GM21825 (cell line): ENCODE data around the gene ANKRD6.
"Not testable (repeated sequence)": the region's sequence is repeated elsewhere in the genome, so short reads cannot be mapped to it uniquely, and the experiment has no call there.

Source experiments
- ATAC-seq: cut with Tn5 transposase; IDR thresholded peaks from one replicate; pipeline ENCODE4 v1.9.1; 2021; ENCODE audit warnings: mild to moderate bottlenecking, moderate library complexity; ENCODE audit not compliant: unreplicated experiment

Gene ANKRD6

GRCh38 chr6:89591745-89592144, 158.8 kb downstream of the ANKRD6 start:
- no peak for ATAC-seq

DNA sequence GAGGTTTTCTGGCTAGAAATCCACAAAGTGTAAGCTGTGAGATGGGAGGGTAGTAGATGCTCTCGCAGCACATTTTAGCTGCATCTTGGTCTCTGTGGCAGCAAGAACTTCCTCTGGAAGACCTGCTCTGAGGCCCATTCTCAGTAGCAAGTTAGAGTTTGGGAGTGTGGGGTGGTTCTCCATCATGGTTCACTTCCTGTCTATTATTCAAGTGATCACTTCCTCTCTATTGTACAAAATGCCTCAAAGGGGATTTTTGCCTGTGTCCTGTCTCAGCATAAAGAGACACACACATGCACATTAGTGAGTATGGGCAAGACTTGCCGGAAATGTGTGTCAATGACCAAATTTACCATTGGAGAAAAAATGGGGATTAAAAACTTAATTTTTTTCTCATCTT, 163.1 kb downstream of the ANKRD6 start:
- ATAC-seq = peak; percentile 89

GRCh38 chr6:89596484-89596883, 163.5 kb downstream of the ANKRD6 start:
- ATAC-seq = no peak

- ATAC-seq = no peak
Measured at GRCh38 chr6:89597372-89597771, 164.4 kb downstream of the ANKRD6 start.

DNA sequence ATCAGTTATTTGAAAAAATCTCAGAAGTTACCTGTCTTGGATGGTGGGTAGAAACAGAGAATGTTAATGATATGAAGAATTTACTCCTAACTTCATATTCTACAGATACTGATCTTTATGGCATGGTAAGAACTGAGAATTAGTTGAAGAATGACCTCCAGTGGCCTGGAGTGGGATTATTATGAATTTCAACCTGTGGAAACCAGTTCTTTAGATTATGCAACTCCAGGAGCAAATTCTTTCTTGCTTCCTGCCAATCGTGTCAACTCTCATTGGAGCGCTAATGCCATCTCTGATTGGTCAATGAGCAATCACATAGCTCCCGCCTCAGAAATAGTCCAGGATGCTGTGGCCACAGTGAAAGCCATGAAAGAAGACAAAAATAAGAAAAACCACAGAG, 165.0 kb downstream of the ANKRD6 start:
- ATAC-seq = no peak

DNA sequence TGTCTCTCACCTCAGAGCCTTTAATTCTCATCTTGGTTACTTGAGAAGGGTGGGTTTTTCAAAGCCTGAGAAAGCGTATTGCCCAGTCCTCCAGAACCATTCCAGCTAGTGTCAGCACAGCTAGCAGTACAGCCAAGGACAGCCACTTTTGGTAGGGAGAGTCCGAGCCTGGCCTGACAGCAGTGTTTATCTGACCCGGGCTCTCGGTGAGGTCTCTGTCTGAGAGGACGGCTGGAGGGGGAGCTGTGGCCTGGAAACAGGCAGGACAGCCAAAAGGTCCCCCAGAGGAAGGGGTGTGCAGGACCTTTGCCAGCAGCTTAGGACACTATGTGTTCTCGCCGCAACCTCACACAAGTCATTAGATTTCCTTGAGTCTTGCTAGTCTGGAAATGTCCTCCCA, 166.8 kb downstream of the ANKRD6 start:
- no peak for ATAC-seq

DNA sequence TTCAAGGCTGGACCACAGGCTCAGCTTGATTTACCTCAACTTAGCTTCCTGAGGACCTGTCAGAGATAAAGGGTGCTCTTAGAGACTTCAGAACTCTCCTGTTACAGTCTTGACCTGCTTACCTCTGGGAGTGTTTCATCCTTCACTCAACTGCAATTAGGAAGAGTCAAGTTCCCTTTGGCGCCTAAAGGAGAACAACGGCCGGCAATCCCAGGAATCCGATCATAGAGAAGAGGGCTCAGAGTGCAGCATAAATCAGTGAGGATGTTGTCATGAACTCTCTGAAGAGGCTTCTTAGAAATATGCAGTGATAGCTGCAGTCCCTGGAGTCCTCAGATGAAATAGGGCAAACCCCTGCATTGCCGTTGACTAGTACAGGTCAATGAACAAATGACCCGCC, 169.2 kb downstream of the ANKRD6 start:
- no peak for ATAC-seq

DNA sequence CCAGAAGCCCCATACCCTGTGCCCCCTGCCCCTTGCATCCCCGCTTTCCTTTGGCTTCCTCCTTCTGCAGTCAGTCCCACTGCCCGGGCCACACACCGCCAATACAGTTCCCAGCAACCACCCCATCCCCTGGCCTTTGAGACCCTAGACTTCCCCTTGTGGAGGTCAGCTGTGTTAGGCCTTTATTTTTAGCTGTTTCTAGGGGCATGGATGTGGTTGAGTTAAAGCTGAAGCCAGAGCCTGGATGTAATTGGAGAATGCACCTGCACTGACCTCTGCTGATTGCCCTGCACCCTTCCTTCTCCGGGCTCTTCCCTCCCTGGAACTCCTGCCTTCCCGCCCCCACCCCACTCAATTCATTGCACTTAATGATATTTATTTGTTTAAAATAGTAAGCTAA, 171.7 kb downstream of the ANKRD6 start:
- ATAC-seq = no peak

- no peak for ATAC-seq
Measured at GRCh38 chr6:89605861-89606260, 172.9 kb downstream of the ANKRD6 start.

- ATAC-seq = peak; percentile 64
Measured at GRCh38 chr6:89610149-89610642, 177.2 kb downstream of the ANKRD6 start.

DNA sequence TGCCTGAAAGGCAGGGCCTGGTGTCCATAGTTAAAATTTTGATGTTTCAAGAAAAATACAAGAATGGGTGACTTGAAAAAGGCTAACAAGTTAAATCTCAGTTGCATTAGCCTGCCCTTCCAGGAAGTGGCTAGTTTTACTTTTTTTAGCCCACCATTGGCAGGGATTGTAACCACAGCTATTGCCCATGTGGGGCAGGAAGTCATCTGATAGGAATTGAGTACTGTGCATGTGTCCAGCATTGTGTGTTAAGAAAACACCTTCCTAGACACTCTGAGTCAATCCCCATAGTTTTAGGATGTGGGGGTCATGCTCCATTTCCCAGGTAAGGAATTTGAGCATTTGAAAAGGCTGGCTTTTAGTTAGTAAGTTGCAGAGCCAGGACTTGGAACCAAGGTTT, 178.7 kb downstream of the ANKRD6 start:
- no peak for ATAC-seq

DNA sequence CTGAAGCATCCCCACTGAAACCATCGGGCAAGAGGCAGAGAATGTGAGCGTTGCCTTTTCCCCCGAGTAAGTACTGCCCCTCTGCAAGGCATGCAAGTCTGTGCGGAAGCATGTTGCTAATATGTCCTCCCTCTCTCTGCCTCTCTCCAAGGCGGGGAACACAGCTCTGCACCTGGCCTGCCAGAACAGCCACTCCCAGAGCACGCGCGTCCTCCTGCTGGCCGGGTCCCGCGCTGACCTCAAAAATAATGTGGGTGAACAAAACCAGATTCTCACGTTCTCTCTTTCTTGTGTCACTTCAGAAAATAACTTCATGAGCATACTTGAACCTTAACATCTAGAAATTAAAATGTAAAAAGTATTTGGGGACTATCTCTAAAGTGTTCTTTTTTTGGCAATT, 179.2 kb downstream of the ANKRD6 start:
- no peak for ATAC-seq

- no peak for ATAC-seq
Measured at GRCh38 chr6:89613790-89614189, 180.8 kb downstream of the ANKRD6 start.

DNA sequence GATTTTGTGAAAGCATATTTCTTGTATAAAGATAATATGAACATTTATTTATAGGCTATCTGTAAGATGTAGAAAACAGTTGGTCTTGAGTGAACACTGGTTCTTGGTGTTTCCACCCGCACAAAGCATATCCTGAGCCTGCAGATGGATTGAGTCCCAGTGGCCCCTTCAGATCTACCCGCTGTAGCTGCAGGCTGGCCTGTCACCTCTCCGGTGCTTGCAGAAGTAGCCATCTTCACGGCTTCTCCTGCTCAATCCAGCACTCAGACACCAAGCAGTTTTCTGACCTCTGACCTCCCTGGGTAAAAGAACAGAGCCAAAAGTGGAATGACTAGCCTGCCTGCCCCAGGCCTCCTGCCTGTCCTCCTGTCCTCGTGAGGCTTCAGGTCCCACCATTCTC, 182.9 kb downstream of the ANKRD6 start:
- no peak for ATAC-seq

- ATAC-seq = no peak
Measured at GRCh38 chr6:89616531-89616930, 183.6 kb downstream of the ANKRD6 start.

DNA sequence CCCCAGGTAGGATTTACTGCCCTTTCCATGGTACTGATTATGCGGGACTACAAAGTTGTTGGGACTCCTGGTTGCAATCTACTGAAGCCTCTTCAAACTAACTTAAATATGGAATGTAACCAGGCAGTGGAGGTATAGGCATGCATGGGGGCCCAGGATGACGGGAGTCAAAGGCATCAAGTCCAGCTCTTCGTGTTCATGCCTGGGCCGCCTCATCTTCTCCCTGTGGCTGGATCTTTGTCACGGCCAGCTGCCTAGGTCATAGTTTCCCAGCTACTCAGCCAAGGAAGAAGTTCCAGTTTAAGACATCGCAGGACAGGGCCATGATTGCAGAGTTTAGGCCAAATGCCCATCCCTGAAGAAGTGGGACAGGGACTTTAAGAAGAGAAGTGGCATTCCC, 185.1 kb downstream of the ANKRD6 start:
- ATAC-seq = no peak

DNA sequence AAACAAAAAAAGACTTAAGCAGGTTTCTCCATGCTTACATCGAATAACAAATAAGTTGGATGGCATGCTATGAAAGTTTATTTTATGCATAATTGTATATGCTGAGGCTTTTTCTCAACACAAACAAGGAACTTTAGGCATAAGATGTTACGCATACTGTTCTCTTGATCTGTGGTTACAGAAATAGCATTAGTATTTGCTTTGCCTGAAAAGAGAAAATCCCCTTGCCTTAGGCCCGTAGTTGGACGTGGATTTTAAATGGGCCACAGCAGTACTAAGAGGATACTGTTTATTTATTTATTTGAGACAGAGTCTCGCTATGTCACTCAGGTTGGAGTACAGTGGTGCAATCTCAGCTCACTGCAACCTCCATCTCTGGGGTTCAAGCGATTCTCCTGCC, 186.6 kb downstream of the ANKRD6 start:
- no peak for ATAC-seq

DNA sequence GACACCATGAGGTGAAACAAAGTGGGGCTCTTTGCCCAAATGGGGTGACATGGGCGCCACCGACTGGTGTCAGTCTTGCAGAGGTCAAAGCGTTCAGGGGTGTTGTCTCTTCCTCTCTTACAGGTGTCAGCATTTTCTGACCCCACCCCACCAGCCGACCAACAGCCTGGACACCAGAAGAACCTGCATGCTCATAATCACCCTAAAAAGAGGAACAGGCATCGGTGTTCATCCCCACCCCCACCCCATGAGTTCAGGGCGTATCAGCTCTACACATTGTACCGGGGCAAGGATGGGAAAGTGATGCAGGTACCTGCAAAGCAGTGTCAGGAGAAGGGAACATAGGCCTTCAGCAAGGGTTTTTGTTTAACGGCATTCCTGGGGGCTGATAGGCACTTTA, 190.8 kb downstream of the ANKRD6 start:
- no peak for ATAC-seq

DNA sequence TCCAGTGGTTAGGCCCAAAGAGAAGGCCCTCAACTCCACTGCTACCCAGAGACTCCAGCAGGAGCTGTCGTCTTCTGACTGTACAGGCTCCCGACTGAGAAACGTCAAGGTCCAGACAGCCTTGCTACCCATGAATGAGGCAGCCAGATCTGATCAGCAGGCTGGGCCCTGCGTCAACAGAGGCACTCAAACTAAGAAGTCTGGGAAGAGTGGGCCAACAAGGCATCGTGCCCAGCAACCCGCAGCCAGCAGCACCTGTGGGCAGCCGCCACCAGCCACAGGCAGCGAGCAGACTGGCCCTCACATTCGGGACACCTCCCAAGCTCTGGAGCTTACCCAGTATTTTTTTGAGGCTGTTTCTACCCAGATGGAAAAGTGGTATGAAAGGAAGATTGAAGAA, 197.5 kb downstream of the ANKRD6 start:
- ATAC-seq = no peak

DNA sequence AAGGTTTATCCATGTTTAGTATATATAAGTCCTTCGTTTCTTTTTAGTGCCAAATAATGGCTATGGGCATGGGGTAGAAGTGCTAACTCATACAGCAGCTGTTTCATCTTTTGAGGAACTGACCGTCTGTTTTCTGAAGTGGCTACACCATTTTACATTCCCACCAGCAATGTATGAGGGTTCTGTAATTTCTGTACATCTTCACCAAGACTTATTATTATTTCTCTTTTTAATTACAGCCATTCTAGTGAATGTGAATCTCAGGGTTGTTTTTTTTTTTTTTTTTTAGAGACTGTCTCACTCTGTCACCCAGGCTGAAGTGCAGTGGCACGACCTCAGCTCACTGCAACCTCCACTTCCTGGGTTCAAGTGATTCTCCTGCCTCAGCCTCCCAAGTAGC, 203.5 kb downstream of the ANKRD6 start:
- ATAC-seq = not testable (repeated sequence)

GRCh38 chr6:89637960-89638319, 205.0 kb downstream of the ANKRD6 start:
- ATAC-seq = no peak

DNA sequence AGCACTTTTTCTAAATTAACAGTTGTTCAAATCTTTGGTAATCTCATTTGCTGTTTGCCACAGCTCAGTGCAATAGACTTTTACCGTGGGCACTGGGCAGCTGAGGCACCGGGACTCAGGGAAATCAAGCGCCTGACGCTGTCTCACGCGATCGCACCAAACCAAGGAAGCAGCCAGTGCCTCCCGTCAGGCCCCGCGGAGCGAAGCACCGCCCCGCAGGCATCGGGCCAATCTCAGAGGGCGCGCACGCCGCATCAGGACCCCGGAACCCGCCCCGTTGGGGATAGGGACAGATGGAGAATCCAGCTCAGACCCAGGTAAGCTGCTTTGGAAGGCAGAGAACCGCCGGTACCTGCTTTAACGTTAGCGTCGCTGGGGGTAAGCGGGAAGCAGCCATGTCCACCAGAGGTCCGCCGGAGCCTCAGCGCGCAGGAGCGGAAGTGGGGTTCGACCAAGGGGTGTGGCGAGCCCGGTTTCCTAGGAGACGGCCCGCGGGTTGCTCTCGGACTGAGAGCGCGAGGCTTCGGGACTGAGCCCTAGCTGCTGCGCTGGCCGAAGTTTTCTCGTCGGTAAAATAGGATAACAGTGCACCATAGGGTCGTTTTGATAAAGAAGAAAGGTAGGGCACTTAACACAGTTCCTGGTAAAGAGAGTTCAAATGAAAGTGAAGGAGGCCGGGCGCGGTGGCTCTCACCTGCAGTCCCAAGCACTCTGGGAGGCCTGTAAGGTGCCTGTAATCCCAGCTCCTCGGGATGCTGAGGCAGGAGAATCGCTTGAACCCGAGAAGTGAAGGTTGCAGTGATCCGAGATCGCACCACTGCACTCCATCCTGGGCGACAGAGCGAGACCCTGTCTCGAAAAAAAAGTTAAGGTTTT, 205.6 kb downstream of the ANKRD6 start, which contains the start of gene LYRM2:
Gene LYRM2, minus strand, starts transcription at position 428 of the 876 bp plus-strand sequence. Its CDS starts 31 bp downstream, at position 397.
- ATAC-seq = peak; percentile 97

GRCh38 chr6:89640804-89641203, 207.9 kb downstream of the ANKRD6 start:
- no peak for ATAC-seq
